Natural killer cell (primary cell): Measurements from ENCODE around the gene CACNA2D3. TPM values are rescaled to one million over a fixed set of nuclear protein-coding genes. Genes with fewer than 3 reads are reported as not detected.

Source experiments
- ATAC-seq, 3 donors: fragments of 150-1000 bp in 2 of 3; fragments of 200-7000 bp in 1 of 3; cut with Tn5 transposase; 1 replicate in 1 of 3; 2 replicates in 2 of 3; pipeline ENCODE4 v1.10.0; 2021; ENCODE audit warnings: mild to moderate bottlenecking in 2 of 3, moderate library complexity in 2 of 3
- DNase-seq, 2 donors: peaks; one replicate each; pipeline versions ENCODE4 v3.0.0 to v3.0.0-alpha.2; 2013 to 2021; ENCODE audit warnings: mixed read lengths in 1 of 2
- H3K27ac ChIP-seq: one replicate; pipeline ENCODE4 v1.5.1; 2013; ENCODE audit warnings: mild to moderate bottlenecking, low read length
- H3K27me3 ChIP-seq: one replicate; pipeline ENCODE4 v1.6.1; 2013; ENCODE audit warnings: low read length; ENCODE audit not compliant: control insufficient read depth, insufficient read depth
- H3K36me3 ChIP-seq: one replicate; pipeline ENCODE4 v1.6.1; 2013; ENCODE audit warnings: low read length; ENCODE audit not compliant: control insufficient read depth, insufficient read depth
- H3K4me1 ChIP-seq: one replicate; pipeline ENCODE4 v1.6.1; 2013; ENCODE audit warnings: low read length; ENCODE audit not compliant: control insufficient read depth, insufficient read depth
- H3K4me3 ChIP-seq: one replicate; pipeline ENCODE4 v1.5.1; 2013; ENCODE audit warnings: low read length
- H3K9me3 ChIP-seq: one replicate; pipeline ENCODE4 v1.6.1; 2013; ENCODE audit warnings: low read length; ENCODE audit not compliant: control insufficient read depth, insufficient read depth
- H3K27ac Mint-ChIP-seq, 2 donors: one replicate each; pipeline ENCODE4 v1.8.0; 2022; ENCODE audit warnings: mild to moderate bottlenecking in 2 of 2, mixed read lengths in 2 of 2, moderate library complexity in 1 of 2
- H3K27me3 Mint-ChIP-seq, 2 donors: one replicate each; pipeline ENCODE4 v1.8.0; 2022; ENCODE audit warnings: low read depth in 2 of 2, mixed read lengths in 2 of 2
- H3K36me3 Mint-ChIP-seq: one replicate; pipeline ENCODE4 v1.8.0; 2022; ENCODE audit warnings: mixed read lengths
- H3K4me1 Mint-ChIP-seq, 2 donors: one replicate each; pipeline ENCODE4 v1.8.0; 2022; ENCODE audit warnings: mixed read lengths in 2 of 2
- H3K4me3 Mint-ChIP-seq: one replicate; pipeline ENCODE4 v1.8.0; 2022; ENCODE audit warnings: mild to moderate bottlenecking, moderate library complexity, mixed read lengths
- H3K9me3 Mint-ChIP-seq, 2 donors: one replicate each; pipeline ENCODE4 v1.8.0; 2022; ENCODE audit warnings: mixed read lengths in 2 of 2
- CTCF ChIP-seq: fragments of 200-600 bp; IDR thresholded peaks from one replicate; pipeline ENCODE4 v1.8.0; 2022; ENCODE audit warnings: antibody characterized with exemption
- WGBS: methylation state at CpG from one replicate; pipeline ENCODE4 v1.1.7; 2013; ENCODE audit warnings: missing lambda C conversion rate; ENCODE audit not compliant: insufficient coverage; 5-methylcytosine and 5-hydroxymethylcytosine counted together
- intact Hi-C: fragments of 100-400 bp; cut with micrococcal nuclease; formaldehyde crosslinking; loops from one replicate; pipeline ENCODE4 v1.14.2; 2022
- total RNA-seq, 4 donors: library from RNA; stranded (reverse); fragments of 120-200 nt in 1 of 4; gene quantifications; one replicate each; pipeline versions ENCODE4 v1.2.3 to v1.2.4, GENCODE V29; 2013 to 2022

Gene CACNA2D3
- total RNA-seq, 3 donors from 2014 or later (not counting 1 experiment from before 2014, with no cell fraction given): 0.49 TPM; not detected in 2

DNA sequence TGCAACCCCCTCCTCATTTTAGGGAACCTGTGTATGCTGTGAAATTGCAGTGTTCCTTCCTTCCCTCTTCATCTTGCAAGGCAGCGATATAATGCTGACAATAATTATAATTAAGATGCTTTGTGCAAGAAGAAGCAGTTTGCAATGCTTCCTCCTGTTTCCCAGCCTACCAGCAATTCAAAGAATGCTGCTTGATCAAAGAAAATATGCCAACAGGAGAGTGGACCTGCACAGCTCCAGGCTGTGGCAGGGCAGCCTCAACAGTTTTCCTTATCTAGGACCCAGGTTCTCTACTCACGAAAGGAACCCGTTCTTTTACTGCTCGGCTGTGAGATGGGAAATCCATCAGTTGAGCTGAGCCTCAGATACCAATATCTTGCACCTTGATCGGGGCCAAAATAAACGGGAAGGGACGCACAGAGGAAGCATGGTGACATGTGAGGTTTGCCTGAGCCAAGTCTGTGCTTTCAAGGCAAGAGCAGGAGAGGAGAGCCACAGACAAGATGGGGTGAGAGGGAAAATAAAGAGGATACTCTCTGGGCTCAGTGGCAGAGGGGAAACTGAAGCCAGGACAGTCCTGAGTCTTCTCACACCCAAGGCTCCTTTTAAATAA, 828.1 kb downstream of the CACNA2D3 start:
- no peak for DNase-seq
- Histone ChIP-seq H3K36me3 (no peaks in the 10 kb centered on the region), H3K4me3 (no peak overlapping the region), H3K27me3 (no peaks in the 10 kb centered on the region), H3K4me1 (no peaks in the 10 kb centered on the region), H3K9me3 (no peaks in the 10 kb centered on the region), H3K27ac (no peak overlapping the region)
- no peak for ATAC-seq
- intact Hi-C loops: no loop called here
- no peaks in the 10 kb centered on the region for H3K9me3 Mint-ChIP-seq
- no peaks in the 10 kb centered on the region for H3K4me1 Mint-ChIP-seq
- no peak for TF ChIP-seq CTCF
- H3K27me3 Mint-ChIP-seq: no peaks in the 10 kb centered on the region
- no peak overlapping the region for H3K27ac Mint-ChIP-seq
- WGBS: 31% methylated on average over 7 of the region's 7 CpGs
- no peak overlapping the region for H3K4me3 Mint-ChIP-seq
- no peaks in the 10 kb centered on the region for H3K36me3 Mint-ChIP-seq

- WGBS: 88% methylated on average over 8 of the region's 8 CpGs
- no peak overlapping the region for H3K4me3 Mint-ChIP-seq
- no peak overlapping the region for H3K27ac Mint-ChIP-seq
- Histone ChIP-seq H3K9me3 (no peaks in the 10 kb centered on the region), H3K4me3 (no peak overlapping the region), H3K27me3 (no peaks in the 10 kb centered on the region), H3K27ac (no peak overlapping the region), H3K36me3 (no peaks in the 10 kb centered on the region), H3K4me1 (no peaks in the 10 kb centered on the region)
- no peaks in the 10 kb centered on the region for H3K4me1 Mint-ChIP-seq
- no peaks in the 10 kb centered on the region for H3K27me3 Mint-ChIP-seq
- no peak for TF ChIP-seq CTCF
- no peaks in the 10 kb centered on the region for H3K36me3 Mint-ChIP-seq
- ATAC-seq (no peak), DNase-seq (no peak)
- intact Hi-C loops: no loop called here
- H3K9me3 Mint-ChIP-seq: no peaks in the 10 kb centered on the region
Measured at GRCh38 chr3:54951405-54951804, 829.1 kb downstream of the CACNA2D3 start.

GRCh38 chr3:54954022-54954421, 831.7 kb downstream of the CACNA2D3 start:
- Mint-ChIP-seq H3K4me3 (no peak overlapping the region), H3K27ac (no peak overlapping the region), H3K4me1 (no peaks in the 10 kb centered on the region), H3K27me3 (no peaks in the 10 kb centered on the region), H3K9me3 (no peaks in the 10 kb centered on the region), H3K36me3 (no peaks in the 10 kb centered on the region)
- TF ChIP-seq CTCF: no peak
- intact Hi-C loops: no loop called here
- H3K27me3 ChIP-seq: no peaks in the 10 kb centered on the region
- no peaks in the 10 kb centered on the region for H3K9me3 ChIP-seq
- H3K4me1 ChIP-seq: no peaks in the 10 kb centered on the region
- H3K27ac ChIP-seq: no peak overlapping the region
- DNase-seq (no peak), ATAC-seq (no peak)
- 95% methylated on average over 4 of the region's 5 CpGs for WGBS
- no peak overlapping the region for H3K4me3 ChIP-seq
- no peaks in the 10 kb centered on the region for H3K36me3 ChIP-seq

- Histone ChIP-seq H3K4me1 (no peaks in the 10 kb centered on the region), H3K4me3 (no peak overlapping the region), H3K36me3 (no peaks in the 10 kb centered on the region), H3K27me3 (no peaks in the 10 kb centered on the region), H3K27ac (no peak overlapping the region), H3K9me3 (no peaks in the 10 kb centered on the region)
- no peaks in the 10 kb centered on the region for H3K9me3 Mint-ChIP-seq
- ATAC-seq (no peak), DNase-seq (no peak)
- H3K36me3 Mint-ChIP-seq: no peaks in the 10 kb centered on the region
- no peaks in the 10 kb centered on the region for H3K4me1 Mint-ChIP-seq
- H3K27me3 Mint-ChIP-seq: no peaks in the 10 kb centered on the region
- H3K4me3 Mint-ChIP-seq: no peak overlapping the region
- TF ChIP-seq CTCF: no peak
- 74% methylated on average over 4 of the region's 5 CpGs for WGBS
- H3K27ac Mint-ChIP-seq: no peak overlapping the region
- intact Hi-C loops: no loop called here
Measured at GRCh38 chr3:54954521-54954920, 832.2 kb downstream of the CACNA2D3 start.
